Activated CD4-positive, CD25-positive, alpha-beta regulatory T cell treated with anti-CD3 and anti-CD28 coated beads, Interleukin-2, amount 50 U/mL, for 24 hours (primary cell): ENCODE data around the gene KRTAP12-4.
"Not testable (repeated sequence)": the region's sequence is repeated elsewhere in the genome, so short reads cannot be mapped to it uniquely, and the experiment has no call there.

Experiments used
- ATAC-seq, 2 donors: fragments of 150-1000 bp; cut with Tn5 transposase; one replicate each; pipeline ENCODE4 v1.10.0; 2021; ENCODE audit warnings: mild to moderate bottlenecking in 1 of 2, moderate library complexity in 1 of 2

The KRTAP12-4 gene

DNA sequence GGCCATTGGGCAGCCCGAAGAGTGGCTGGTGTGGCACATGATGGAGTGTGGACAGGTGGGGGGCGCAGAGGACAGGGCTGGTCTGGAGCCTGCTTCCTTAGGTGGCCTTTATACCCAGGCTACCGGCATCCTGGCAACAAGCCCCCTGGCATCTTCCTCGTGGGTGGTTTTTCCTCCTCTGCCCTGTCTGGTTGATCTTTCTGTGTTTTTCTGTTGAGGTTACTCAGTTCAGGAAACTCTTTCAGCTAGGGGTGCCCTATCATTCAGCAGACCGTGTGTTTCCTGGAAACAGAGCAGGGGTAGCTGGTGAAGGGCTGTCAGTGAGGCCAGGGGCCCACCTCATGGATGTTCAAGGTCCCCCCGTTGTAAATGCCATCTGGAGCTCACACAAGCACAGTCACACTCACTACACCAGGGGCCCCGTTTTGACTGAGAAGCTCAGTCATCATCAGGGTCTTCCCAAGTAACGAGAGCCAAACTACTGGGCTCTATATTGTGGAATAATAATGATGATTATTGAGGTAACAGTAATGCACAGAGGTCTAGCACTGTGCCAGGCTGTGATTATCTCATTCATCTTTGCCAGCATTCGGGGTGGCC is at the start of gene KRTAP12-4:
KRTAP12-4 (minus strand) TSS at position 84 of the 600 bp plus-strand sequence; CDS start at position 39, 45 bp downstream.
- ATAC-seq: no peak

DNA sequence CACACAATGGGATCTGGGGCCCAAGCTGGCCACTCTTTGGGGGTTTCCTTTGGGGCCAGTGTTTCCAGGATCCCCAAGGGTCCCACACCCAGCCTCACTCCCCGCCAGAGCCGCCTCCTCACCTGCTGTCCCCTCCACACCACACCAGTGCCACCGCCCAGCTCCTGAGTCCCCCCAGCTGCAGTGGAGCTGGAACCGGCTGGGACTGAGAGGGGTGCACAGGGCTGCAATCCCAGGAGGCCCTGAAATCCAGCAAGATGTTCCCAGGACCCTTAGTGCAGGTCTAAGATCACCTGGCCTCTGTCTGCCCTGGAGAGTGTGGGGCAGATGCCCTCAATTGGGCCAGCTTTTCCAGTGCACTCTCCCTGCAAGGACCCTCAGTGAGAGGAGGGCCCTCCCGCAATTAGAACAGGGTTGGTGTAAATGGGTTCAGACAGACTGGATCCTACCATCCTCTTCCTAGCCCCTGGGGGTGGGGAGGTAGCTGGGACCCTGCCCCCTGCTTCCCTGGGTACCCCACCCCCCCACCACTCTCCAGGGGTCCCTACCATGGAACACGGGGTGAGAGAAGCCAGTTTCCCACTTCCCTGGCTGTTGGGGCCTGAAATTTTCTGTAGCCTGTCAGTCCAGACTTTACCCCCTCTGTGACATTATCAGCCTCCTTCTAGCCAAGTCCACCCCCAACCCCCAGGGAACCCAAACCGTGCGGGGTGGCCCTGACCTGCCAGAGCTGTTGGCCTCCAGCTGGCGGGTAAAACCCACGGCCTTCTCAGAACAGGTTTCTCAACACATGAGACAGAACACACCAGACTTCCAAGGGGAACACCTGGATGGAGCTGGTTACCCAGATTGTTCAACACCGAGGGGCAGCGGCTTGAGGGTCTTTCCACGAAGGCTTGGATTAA is 49.5 kb upstream of the KRTAP12-4 start:
- no peak for ATAC-seq

- ATAC-seq: no peak
Observed at GRCh38 chr21:44702973-44703730, 48.7 kb upstream of the KRTAP12-4 start.

DNA sequence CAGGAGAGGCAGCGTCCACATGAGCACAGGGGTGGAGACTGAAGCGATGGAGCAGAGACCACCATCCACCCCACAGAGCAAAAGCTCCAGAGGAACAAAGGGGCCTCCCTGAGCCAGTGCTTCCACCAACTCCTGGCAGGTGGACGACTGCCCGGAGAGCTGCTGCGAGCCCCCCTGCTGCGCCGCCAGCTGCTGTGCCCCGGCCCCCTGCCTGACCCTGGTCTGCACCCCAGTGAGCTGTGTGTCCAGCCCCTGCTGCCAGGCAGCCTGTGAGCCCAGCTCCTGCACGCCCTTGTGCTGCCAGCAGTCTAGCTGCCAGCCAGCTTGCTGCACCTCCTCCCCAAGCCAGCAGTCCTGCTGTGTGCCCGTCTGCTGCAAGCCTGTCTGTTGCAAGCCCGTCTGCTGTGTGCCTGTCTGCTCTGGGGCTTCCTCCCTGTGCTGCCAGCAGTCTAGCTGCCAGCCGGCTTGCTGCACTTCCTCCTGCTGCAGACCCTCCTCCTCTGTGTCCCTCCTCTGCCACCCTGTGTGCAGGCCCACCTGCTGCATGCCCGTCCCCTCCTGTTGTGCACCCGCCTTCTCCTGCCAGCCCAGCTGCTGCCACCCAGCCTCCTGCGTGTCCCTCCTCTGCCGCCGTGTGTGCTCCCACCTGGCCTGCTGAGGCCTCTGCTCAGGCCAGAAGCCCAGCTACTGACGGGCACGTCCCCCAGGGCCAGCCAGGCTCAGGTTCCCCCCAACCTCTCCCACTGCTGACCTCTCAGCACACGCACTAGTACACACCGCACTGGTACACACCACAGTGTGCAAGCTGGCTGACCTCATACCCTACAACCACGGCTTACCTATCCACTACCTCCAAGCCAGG is 47.9 kb upstream of the KRTAP12-4 start:
- ATAC-seq: no peak

DNA sequence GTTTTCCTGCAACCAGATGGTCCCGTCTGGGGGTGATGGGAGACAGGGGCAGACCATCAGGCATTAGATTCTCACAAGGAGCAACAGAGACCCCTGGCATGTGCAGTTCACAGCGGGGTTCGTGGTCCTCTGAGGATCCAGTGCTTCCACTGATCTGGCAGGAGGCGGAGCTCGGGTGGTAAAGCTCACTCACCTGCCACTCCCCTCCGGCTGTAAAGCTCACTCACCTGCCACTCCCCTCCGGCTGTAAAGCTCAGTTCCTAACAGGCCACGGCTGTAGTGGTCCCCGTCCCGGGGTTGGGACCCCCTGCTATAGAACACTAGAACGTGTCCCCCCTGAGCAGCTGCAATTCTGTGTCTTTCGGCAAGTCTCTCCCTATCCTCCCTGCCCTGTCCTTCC is 47.1 kb upstream of the KRTAP12-4 start:
- ATAC-seq: no peak

DNA sequence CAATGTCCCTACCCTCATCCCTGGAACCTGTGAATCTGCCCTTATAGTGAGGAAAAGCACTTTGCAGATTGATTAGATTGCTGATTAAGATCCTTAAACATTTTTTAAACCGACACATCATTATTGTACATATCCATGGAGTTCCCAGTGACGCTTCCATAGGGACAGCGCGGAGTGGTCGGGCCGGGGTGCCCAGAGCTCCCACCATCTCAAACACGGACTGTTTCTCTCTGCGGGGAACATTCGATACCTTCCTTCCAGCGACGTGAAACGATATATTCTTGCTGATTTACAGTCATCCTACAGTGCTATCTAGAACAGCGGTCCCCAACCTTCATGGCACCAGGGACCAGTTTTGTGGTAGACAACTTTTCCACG is 46.6 kb upstream of the KRTAP12-4 start:
- no peak for ATAC-seq

- no peak for ATAC-seq
Observed at GRCh38 chr21:44700101-44701022, 45.9 kb upstream of the KRTAP12-4 start.

DNA sequence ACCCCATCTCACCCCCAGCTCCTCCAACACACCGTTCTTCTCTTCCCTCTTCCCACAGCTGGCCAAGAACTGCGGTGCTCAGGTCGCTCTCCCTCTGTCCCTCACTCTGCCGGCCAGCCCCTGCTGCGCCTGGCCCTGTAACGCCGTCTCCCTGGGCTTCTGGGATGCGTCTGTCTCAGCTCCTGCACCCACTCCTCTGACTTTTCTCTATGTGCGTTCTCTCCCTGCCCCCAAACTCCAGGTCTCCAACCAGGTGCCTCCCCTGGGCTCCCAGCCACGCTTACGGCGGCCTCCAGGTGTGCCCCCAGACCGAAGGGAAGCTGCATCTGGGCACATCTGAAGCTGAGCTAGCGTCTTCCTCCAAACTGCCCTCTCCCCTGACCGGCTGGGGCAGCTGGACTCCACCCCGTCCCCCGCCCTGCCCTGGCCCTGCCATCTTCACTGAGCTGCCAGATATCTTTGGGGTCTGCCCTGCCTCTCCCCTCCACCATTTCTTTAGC is 45.1 kb upstream of the KRTAP12-4 start:
- no peak for ATAC-seq

GRCh38 chr21:44697811-44698734 is 43.6 kb upstream of the KRTAP12-4 start:
- no peak for ATAC-seq

DNA sequence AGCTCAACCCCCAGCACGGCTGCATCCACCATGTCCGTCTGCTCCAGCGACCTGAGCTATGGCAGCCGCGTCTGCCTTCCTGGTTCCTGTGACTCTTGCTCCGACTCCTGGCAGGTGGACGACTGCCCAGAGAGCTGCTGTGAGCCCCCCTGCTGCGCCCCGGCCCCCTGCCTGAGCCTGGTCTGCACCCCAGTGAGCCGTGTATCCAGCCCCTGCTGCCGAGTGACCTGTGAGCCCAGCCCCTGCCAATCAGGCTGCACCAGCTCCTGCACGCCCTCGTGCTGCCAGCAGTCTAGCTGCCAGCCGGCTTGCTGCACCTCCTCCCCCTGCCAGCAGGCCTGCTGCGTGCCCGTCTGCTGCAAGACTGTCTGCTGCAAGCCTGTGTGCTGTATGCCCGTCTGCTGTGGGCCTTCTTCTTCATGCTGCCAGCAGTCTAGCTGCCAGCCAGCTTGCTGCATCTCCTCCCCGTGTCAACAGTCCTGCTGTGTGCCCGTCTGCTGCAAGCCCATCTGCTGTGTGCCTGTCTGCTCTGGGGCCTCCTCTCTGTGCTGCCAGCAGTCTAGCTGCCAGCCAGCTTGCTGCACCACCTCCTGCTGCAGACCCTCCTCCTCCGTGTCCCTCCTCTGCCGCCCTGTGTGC is 42.8 kb upstream of the KRTAP12-4 start, which contains the start of gene KRTAP10-12:
KRTAP10-12 (plus strand) TSS at position 1 of the 639 bp plus-strand sequence; CDS start at position 31, 30 bp downstream.
- ATAC-seq: not testable (repeated sequence)

DNA sequence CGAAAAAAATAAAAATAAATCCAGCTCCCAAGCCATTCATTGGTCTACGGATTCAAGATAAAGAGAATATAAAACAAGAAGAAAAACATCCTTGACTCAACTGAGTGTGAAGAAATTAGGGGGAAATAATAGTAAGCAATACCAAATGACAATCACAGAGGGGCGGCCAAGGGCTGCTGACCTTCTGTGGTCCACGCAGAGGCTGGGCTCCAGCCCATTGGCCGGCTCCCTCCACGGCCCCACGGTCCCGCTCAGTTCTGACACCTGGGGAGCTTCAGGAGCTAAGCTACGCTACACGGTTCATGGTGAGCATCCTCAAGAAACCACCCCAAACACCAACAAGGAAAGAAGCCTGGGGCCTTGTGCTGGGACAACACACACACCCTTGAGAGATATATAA is 42.1 kb upstream of the KRTAP12-4 start:
- no peak for ATAC-seq

- no peak for ATAC-seq
Observed at GRCh38 chr21:44695641-44696040, 41.2 kb upstream of the KRTAP12-4 start.

- no peak for ATAC-seq
Observed at GRCh38 chr21:44695184-44695583, 40.7 kb upstream of the KRTAP12-4 start.

- ATAC-seq: no peak
Observed at GRCh38 chr21:44694776-44695175, 40.3 kb upstream of the KRTAP12-4 start.

DNA sequence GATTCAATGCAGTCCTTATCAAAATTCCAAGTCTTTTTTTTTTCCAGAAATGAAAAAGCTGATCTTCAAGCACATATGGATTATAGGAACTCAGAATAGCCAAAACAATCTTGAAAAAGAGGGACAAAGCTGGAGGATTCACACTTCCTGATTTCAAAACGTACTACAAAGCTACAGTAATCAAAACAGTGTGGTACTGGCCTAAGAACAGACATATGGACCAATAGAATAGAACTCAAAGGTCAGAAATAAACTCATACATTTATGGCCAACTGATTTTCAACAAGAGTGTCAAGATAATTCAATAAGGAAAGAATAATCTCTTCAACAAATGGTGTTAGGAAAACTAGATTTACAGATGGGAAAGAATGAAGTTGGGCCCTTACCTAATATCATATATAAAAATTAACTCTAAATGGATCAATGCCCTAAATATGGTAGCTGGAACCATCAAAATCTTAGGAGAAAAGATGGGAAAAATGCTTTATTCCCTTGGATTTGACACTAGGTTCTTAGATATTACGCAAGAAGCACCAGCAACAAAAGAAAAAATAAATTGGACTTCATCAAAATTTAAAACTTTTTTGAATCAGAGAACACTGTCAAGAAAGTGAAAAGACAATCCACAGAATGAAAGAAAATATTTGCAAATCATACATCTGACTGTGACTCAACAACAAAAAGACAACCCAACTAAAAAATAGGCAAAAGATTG is 38.5 kb upstream of the KRTAP12-4 start:
- ATAC-seq: no peak

- no peak for ATAC-seq
Observed at GRCh38 chr21:44691686-44692085, 37.2 kb upstream of the KRTAP12-4 start.

DNA sequence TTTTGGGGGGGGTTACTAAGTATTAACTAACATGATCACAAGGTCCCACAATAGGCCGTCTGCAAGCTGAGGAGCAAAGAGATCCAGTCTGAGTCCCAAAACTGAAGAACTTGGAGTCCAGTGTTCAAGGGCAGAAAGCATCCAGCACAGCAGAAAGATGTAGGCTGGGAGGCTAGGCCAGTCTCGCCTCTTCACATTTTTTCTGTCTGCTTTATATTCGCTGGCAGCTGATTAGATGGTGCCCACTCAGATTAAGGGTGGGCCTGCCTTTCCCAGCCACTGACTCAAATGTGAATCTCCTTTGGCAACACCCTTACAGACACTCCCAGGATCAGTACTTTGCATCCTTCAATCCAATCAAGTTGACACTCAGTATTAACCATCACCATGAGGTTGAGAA is 35.3 kb upstream of the KRTAP12-4 start:
- not testable (repeated sequence) for ATAC-seq

DNA sequence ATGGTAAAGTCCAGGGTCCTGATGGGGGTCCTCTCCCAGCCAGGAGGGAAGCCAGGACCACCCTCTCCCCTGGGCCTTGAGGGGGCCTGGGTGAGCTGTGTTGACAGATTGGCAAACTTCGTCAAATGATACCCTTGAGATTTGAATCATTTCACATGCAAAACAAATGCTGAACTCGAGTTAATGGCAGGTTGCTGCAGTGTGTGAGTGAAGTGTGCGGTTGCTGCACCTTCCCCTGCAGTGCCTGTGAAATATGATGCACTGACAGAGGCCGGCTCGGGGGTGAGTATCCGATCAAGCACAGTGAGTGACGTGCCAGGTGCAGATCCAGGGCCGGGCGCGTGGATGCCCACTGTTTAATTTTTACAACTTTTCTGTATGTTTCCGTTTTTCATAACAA is 33.2 kb upstream of the KRTAP12-4 start:
- ATAC-seq: no peak
